Natural killer cell treated with Interleukin-12 subunit alpha and Interleukin-12 subunit beta and Interleukin-15 and Interleukin-18, amount 100 ng/mL, for 72 hours (primary cell): ENCODE data around the gene SLC7A8. TPM values are rescaled to one million over a fixed set of nuclear protein-coding genes. Genes with fewer than 3 reads are reported as not detected.
"Not testable (repeated sequence)": the region's sequence is repeated elsewhere in the genome, so short reads cannot be mapped to it uniquely, and the experiment has no call there.

Source experiments
- ATAC-seq, 2 donors: fragments of 150-1000 bp; cut with Tn5 transposase in 1 of 2; sonication (Bioruptor Pico), chemical (Tn5 transposase) in 1 of 2; 2 replicates each; pipeline ENCODE4 v1.10.0; 2021
- DNase-seq: peaks from one replicate; pipeline ENCODE4 v3.0.0; 2022; ENCODE audit warnings: low spot score
- H3K27ac Mint-ChIP-seq, 2 donors: 1 replicate in 1 of 2; 2 replicates in 1 of 2; pipeline ENCODE4 v1.8.0; 2022; ENCODE audit warnings: mixed read lengths in 2 of 2, mild to moderate bottlenecking in 1 of 2, moderate library complexity in 1 of 2
- H3K27me3 Mint-ChIP-seq, 2 donors: 1 replicate in 1 of 2; 2 replicates in 1 of 2; pipeline ENCODE4 v1.8.0; 2022; ENCODE audit warnings: mixed read lengths in 2 of 2
- H3K36me3 Mint-ChIP-seq: one replicate; pipeline ENCODE4 v1.8.0; 2022; ENCODE audit warnings: mixed read lengths
- H3K4me1 Mint-ChIP-seq, 2 donors: 1 replicate in 1 of 2; 2 replicates in 1 of 2; pipeline ENCODE4 v1.8.0; 2022; ENCODE audit warnings: low read depth in 2 of 2, mixed read lengths in 2 of 2, mild to moderate bottlenecking in 1 of 2
- H3K4me3 Mint-ChIP-seq: one replicate; pipeline ENCODE4 v1.8.0; 2022; ENCODE audit warnings: mixed read lengths
- H3K9me3 Mint-ChIP-seq: 2 replicates; pipeline ENCODE4 v1.8.0; 2022; ENCODE audit warnings: mixed read lengths
- total RNA-seq, 2 donors: library from RNA; stranded (reverse); gene quantifications; one replicate each; pipeline ENCODE4 v1.2.3, GENCODE V29; 2022

SLC7A8 gene
- 1 to 10 TPM in 1 of 2 donors, under 1 TPM in 1; 0.07 to 3.5 TPM for total RNA-seq

- Mint-ChIP-seq H3K4me1 (peaks cover 0 to 2% of the 10 kb centered on the region in 2 donors), H3K27ac (no peak within 1 kb of the TSS), H3K9me3 (no peaks in the 10 kb centered on the region), H3K36me3 (no peaks in the 10 kb centered on the region), H3K4me3 (no peak within 1 kb of the TSS), H3K27me3 (peaks cover 7 to 15% of the 10 kb centered on the region in 2 donors)
- DNase-seq = no peak
- no peak for ATAC-seq
Observed at GRCh38 chr14:23183479-23183878, at the start of gene SLC7A8. Gene SLC7A8, minus strand, starts transcription at chr14:23183660. Its CDS starts 746 bp downstream, at chr14:23182914.

GRCh38 chr14:23232241-23232808 lies 48.9 kb upstream of the SLC7A8 start:
- not testable (repeated sequence) for H3K36me3 Mint-ChIP-seq, H3K27me3 Mint-ChIP-seq, H3K4me3 Mint-ChIP-seq, H3K27ac Mint-ChIP-seq, H3K9me3 Mint-ChIP-seq, ATAC-seq, DNase-seq
- peaks cover 10 to 11% of the 10 kb centered on the region in 2 donors for H3K4me1 Mint-ChIP-seq

GRCh38 chr14:23228812-23229211 lies 45.4 kb upstream of the SLC7A8 start:
- Mint-ChIP-seq H3K4me3 (no peak overlapping the region), H3K27ac (no peak overlapping the region), H3K4me1 (peaks cover 10 to 11% of the 10 kb centered on the region in 2 donors), H3K9me3 (no peaks in the 10 kb centered on the region), H3K36me3 (no peaks in the 10 kb centered on the region), H3K27me3 (peaks cover 9 to 23% of the 10 kb centered on the region in 2 donors)
- no peak for ATAC-seq
- no peak for DNase-seq

- no peaks in the 10 kb centered on the region for H3K9me3 Mint-ChIP-seq
- DNase-seq = no peak
- H3K36me3 Mint-ChIP-seq = no peaks in the 10 kb centered on the region
- H3K27ac Mint-ChIP-seq = no peak overlapping the region
- ATAC-seq = no peak
- peaks cover 10 to 25% of the 10 kb centered on the region in 2 donors for H3K27me3 Mint-ChIP-seq
- peaks cover 10 to 11% of the 10 kb centered on the region in 2 donors for H3K4me1 Mint-ChIP-seq
- H3K4me3 Mint-ChIP-seq = no peak overlapping the region
Observed at GRCh38 chr14:23227566-23227965, 44.1 kb upstream of the SLC7A8 start.

GRCh38 chr14:23224958-23225357 lies 41.5 kb upstream of the SLC7A8 start:
- ATAC-seq, H3K4me3 Mint-ChIP-seq, H3K27ac Mint-ChIP-seq, H3K9me3 Mint-ChIP-seq, DNase-seq, H3K36me3 Mint-ChIP-seq: not testable (repeated sequence)
- Mint-ChIP-seq H3K4me1 (peaks cover 10% of the 10 kb centered on the region in 2 donors), H3K27me3 (peaks cover 29 to 45% of the 10 kb centered on the region in 2 donors)

GRCh38 chr14:23219075-23219474 lies 35.6 kb upstream of the SLC7A8 start:
- H3K27me3 Mint-ChIP-seq = peaks cover 39 to 43% of the 10 kb centered on the region in 2 donors
- no peaks in the 10 kb centered on the region for H3K4me1 Mint-ChIP-seq
- H3K27ac Mint-ChIP-seq = no peak overlapping the region
- H3K4me3 Mint-ChIP-seq = no peak overlapping the region
- no peak for DNase-seq
- ATAC-seq = no peak
- no peaks in the 10 kb centered on the region for H3K36me3 Mint-ChIP-seq
- H3K9me3 Mint-ChIP-seq = no peaks in the 10 kb centered on the region

- no peak for ATAC-seq
- peaks cover 39 to 45% of the 10 kb centered on the region in 2 donors for H3K27me3 Mint-ChIP-seq
- H3K4me1 Mint-ChIP-seq = no peaks in the 10 kb centered on the region
- no peak overlapping the region for H3K4me3 Mint-ChIP-seq
- H3K27ac Mint-ChIP-seq = no peak overlapping the region
- no peaks in the 10 kb centered on the region for H3K9me3 Mint-ChIP-seq
- DNase-seq = no peak
- no peaks in the 10 kb centered on the region for H3K36me3 Mint-ChIP-seq
Observed at GRCh38 chr14:23217032-23218020, 33.9 kb upstream of the SLC7A8 start.

GRCh38 chr14:23215421-23215820 lies 32.0 kb upstream of the SLC7A8 start:
- H3K36me3 Mint-ChIP-seq = no peaks in the 10 kb centered on the region
- H3K4me1 Mint-ChIP-seq = no peaks in the 10 kb centered on the region
- DNase-seq (no peak), ATAC-seq (no peak)
- H3K27ac Mint-ChIP-seq = no peak overlapping the region
- no peaks in the 10 kb centered on the region for H3K9me3 Mint-ChIP-seq
- H3K4me3 Mint-ChIP-seq = no peak overlapping the region
- H3K27me3 Mint-ChIP-seq = peaks cover 26 to 29% of the 10 kb centered on the region in 2 donors

GRCh38 chr14:23209651-23210423 lies 26.4 kb upstream of the SLC7A8 start:
- ATAC-seq (no peak), DNase-seq (no peak)
- H3K4me3 Mint-ChIP-seq = no peak overlapping the region
- H3K27me3 Mint-ChIP-seq = peaks cover 21 to 28% of the 10 kb centered on the region in 2 donors
- no peaks in the 10 kb centered on the region for H3K36me3 Mint-ChIP-seq
- no peaks in the 10 kb centered on the region for H3K9me3 Mint-ChIP-seq
- H3K27ac Mint-ChIP-seq = no peak overlapping the region
- no peaks in the 10 kb centered on the region for H3K4me1 Mint-ChIP-seq

- H3K27ac Mint-ChIP-seq = no peak overlapping the region
- peaks cover 17 to 23% of the 10 kb centered on the region in 2 donors for H3K27me3 Mint-ChIP-seq
- H3K36me3 Mint-ChIP-seq = no peaks in the 10 kb centered on the region
- no peaks in the 10 kb centered on the region for H3K4me1 Mint-ChIP-seq
- no peak overlapping the region for H3K4me3 Mint-ChIP-seq
- ATAC-seq = no peak
- DNase-seq = no peak
- no peaks in the 10 kb centered on the region for H3K9me3 Mint-ChIP-seq
Observed at GRCh38 chr14:23208324-23208723, 24.9 kb upstream of the SLC7A8 start.

- ATAC-seq = no peak
- no peak overlapping the region for H3K27ac Mint-ChIP-seq
- H3K9me3 Mint-ChIP-seq = no peaks in the 10 kb centered on the region
- no peaks in the 10 kb centered on the region for H3K4me1 Mint-ChIP-seq
- H3K36me3 Mint-ChIP-seq = no peaks in the 10 kb centered on the region
- DNase-seq = no peak
- peaks cover 15 to 21% of the 10 kb centered on the region in 2 donors for H3K27me3 Mint-ChIP-seq
- H3K4me3 Mint-ChIP-seq = no peak overlapping the region
Observed at GRCh38 chr14:23207146-23207540, 23.7 kb upstream of the SLC7A8 start.

GRCh38 chr14:23206422-23207145 lies 23.1 kb upstream of the SLC7A8 start:
- Mint-ChIP-seq H3K27me3 (peaks cover 13 to 21% of the 10 kb centered on the region in 2 donors), H3K36me3 (no peaks in the 10 kb centered on the region), H3K9me3 (no peaks in the 10 kb centered on the region), H3K27ac (no peak overlapping the region), H3K4me1 (no peaks in the 10 kb centered on the region), H3K4me3 (no peak overlapping the region)
- no peak for DNase-seq
- ATAC-seq = no peak

- Mint-ChIP-seq H3K4me3 (no peak overlapping the region), H3K4me1 (no peaks in the 10 kb centered on the region), H3K9me3 (no peaks in the 10 kb centered on the region), H3K27ac (no peak overlapping the region), H3K36me3 (no peaks in the 10 kb centered on the region), H3K27me3 (peaks cover 0 to 9% of the 10 kb centered on the region in 2 donors)
- no peak for DNase-seq
- ATAC-seq = no peak
Observed at GRCh38 chr14:23202001-23202400, 18.5 kb upstream of the SLC7A8 start.
